Activated CD8-positive, alpha-beta memory T cell treated with anti-CD3 and anti-CD28 coated beads, Interleukin-2, amount 10 ng/mL, durations not matched to agents 7 days and 5 days (primary cell): Measurements from ENCODE around the gene ATP1A2. TPM values are rescaled to one million over a fixed set of nuclear protein-coding genes. Genes with fewer than 3 reads are reported as not detected.

Experiments used
- ATAC-seq: fragments of 150-1000 bp; cut with Tn5 transposase; one replicate; pipeline ENCODE4 v1.10.0; 2021; ENCODE audit warnings: moderate library complexity
- CTCF ChIA-PET: fragments of 350-600 bp; sonication (Branson Sonifier 250); formaldehyde crosslinking; loops from one replicate; lab custom pipeline; 2021; ENCODE audit warnings: antibody characterized with exemption; lab: Charles Lee
- DNase-seq: peaks from one replicate; pipeline ENCODE4 v3.0.0-alpha.2; 2020
- H3K27ac Mint-ChIP-seq: one replicate; pipeline ENCODE4 v1.8.0; 2021; ENCODE audit warnings: mild to moderate bottlenecking, mixed read lengths
- H3K27me3 Mint-ChIP-seq: one replicate; pipeline ENCODE4 v1.8.0; 2021; ENCODE audit warnings: mixed read lengths
- H3K36me3 Mint-ChIP-seq: one replicate; pipeline ENCODE4 v1.8.0; 2021; ENCODE audit warnings: mild to moderate bottlenecking, mixed read lengths
- H3K4me1 Mint-ChIP-seq: one replicate; pipeline ENCODE4 v1.8.0; 2021; ENCODE audit warnings: mixed read lengths
- H3K4me3 Mint-ChIP-seq: one replicate; pipeline ENCODE4 v1.8.0; 2021; ENCODE audit warnings: mild to moderate bottlenecking, moderate library complexity, mixed read lengths
- H3K9me3 Mint-ChIP-seq: one replicate; pipeline ENCODE4 v1.8.0; 2022; ENCODE audit warnings: low read depth, mixed read lengths
- total RNA-seq, 2 experiments: library from RNA; stranded (reverse); gene quantifications; one replicate each; pipeline ENCODE4 v1.2.3, GENCODE V29; 2021

The ATP1A2 gene
- total RNA-seq, 2 experiments from 2014 or later = not detected

DNA sequence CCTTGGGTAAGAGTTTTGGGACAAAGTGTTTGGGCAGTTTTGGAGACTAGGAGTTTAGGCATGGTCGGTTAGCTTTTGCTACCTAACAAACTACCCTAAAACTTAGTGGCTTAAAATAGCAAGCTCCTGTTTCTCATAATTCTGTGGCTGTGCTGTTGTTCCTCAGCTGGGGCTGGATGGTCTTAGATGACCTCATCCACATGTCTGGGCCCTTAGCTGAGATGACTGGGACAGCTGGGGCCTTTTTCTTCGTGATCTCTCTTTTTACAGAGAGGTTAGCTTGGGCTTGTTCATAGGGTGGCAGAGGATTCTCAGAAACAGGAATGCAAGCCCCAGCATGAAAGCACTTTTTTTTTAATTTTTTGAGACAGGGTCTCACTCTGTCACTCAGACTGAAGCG is 42.5 kb downstream of the ATP1A2 start:
- H3K4me3 Mint-ChIP-seq = no peak overlapping the region
- peaks cover 32% of the 10 kb centered on the region for H3K27me3 Mint-ChIP-seq
- no peaks in the 10 kb centered on the region for H3K9me3 Mint-ChIP-seq
- CTCF ChIA-PET = interaction anchor here (1.4 kb wide), 1 partner anchor 150 kb away, joined by 3 read pairs; no protein-coding TSS in a partner anchor
- H3K36me3 Mint-ChIP-seq = no peaks in the 10 kb centered on the region
- DNase-seq (no peak), ATAC-seq (no peak)
- H3K27ac Mint-ChIP-seq = no peak overlapping the region
- H3K4me1 Mint-ChIP-seq = peaks cover 5% of the 10 kb centered on the region

GRCh38 chr1:160158534-160158933 is 43.0 kb downstream of the ATP1A2 start:
- peaks cover 34% of the 10 kb centered on the region for H3K27me3 Mint-ChIP-seq
- CTCF ChIA-PET = interaction anchor here (1.4 kb wide), 1 partner anchor 151 kb away, joined by 3 read pairs; no protein-coding TSS in a partner anchor
- no peaks in the 10 kb centered on the region for H3K9me3 Mint-ChIP-seq
- H3K4me3 Mint-ChIP-seq = no peak overlapping the region
- H3K36me3 Mint-ChIP-seq = no peaks in the 10 kb centered on the region
- H3K4me1 Mint-ChIP-seq = peaks cover 8% of the 10 kb centered on the region
- no peak for ATAC-seq
- DNase-seq = no peak
- H3K27ac Mint-ChIP-seq = no peak overlapping the region

DNA sequence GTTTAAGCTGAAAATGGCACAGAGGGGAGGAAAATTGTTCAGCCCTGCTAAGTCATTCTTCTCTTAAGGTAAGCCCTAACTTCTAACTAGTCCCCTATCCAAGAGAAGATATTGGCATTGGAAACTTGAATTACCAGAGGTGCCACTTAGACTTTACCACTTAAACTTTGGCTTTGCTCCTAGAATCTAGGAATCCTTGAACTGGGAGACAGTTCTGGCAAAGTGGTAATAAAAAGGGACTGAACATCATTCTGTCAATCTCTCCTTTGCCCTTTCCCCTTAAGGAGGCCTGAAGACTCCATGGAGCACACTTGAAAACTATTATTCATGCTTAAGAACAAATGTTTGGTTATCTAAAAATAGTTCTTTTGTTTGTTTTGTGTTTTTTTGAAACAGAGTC is 44.3 kb downstream of the ATP1A2 start:
- Mint-ChIP-seq H3K4me3 (no peak overlapping the region), H3K27me3 (peaks cover 36% of the 10 kb centered on the region), H3K4me1 (peaks cover 9% of the 10 kb centered on the region), H3K36me3 (no peaks in the 10 kb centered on the region), H3K9me3 (no peaks in the 10 kb centered on the region), H3K27ac (no peak overlapping the region)
- no peak for DNase-seq
- CTCF ChIA-PET = interaction anchor here (0.9 to 1.9 kb wide), 2 partner anchors 92 to 132 kb away, joined by 3 to 4 read pairs; no protein-coding TSS in a partner anchor
- ATAC-seq = no peak

DNA sequence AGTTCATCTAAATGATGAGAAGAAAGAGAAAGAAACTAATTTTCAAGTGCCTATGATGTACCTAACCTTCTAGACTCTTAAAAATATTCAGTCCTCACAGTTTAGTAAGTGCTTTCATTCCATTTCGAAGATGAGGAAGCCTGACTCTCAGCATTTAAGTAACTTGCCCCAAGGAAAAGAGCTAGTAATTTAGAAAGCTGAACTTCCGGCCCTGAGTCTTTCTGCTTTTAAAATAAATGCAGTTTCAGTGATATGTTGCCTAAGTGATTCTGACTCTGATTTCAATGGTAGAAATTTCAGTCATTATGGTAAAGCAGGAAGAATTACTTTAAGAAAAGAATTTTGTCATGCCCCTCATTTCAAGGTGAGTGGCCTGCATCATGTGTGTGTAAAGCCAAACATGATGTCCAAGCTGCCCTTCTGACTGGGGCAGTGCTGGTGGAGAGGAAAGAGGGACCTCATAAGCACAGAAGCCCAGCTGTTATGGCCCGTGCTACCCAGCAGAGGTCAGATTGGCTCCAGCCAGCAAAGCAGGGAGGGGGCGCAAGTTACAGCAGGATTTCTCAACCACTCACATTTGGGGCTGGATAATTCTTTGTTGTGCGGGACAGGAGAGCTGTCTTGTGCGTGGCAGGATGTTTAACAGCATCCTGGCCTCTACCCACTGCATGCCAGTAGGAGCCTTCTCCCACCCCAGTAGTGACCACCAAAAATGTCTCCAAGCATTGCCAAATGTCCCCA is 46.6 kb downstream of the ATP1A2 start:
- Mint-ChIP-seq H3K9me3 (no peaks in the 10 kb centered on the region), H3K27me3 (peaks cover 48% of the 10 kb centered on the region), H3K27ac (no peak overlapping the region), H3K4me1 (peaks cover 19% of the 10 kb centered on the region), H3K4me3 (no peak overlapping the region), H3K36me3 (no peaks in the 10 kb centered on the region)
- DNase-seq (no peak), ATAC-seq (no peak)
- CTCF ChIA-PET = interaction anchor here (0.7 to 0.9 kb wide), 2 partner anchors 123 to 214 kb away, joined by 3 read pairs; partner anchors contain the start of gene PEX19

DNA sequence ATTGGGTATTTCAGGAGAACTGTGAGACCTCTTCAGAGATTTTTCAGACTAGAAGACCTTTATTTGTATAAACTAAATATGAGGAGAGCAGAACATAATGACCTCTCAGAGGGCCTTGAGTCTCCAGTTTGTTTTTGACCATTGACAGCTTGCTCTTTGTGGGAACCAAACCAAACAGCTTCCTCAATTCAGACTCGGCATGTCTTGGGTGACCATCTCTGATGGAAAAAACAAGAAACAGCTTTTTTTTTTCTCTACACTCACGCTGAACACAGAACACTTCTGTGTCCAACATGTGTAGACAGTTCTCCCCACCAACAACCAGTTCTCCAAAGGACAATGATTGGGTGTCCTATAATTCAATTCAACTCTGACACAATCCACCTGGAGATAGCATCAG is 47.4 kb downstream of the ATP1A2 start:
- CTCF ChIA-PET = interaction anchor here (0.8 kb wide), 1 partner anchor 89 kb away, joined by 3 read pairs; no protein-coding TSS in a partner anchor
- Mint-ChIP-seq H3K4me3 (no peak overlapping the region), H3K4me1 (peaks cover 19% of the 10 kb centered on the region), H3K27me3 (peaks cover 45% of the 10 kb centered on the region), H3K9me3 (no peaks in the 10 kb centered on the region), H3K36me3 (no peaks in the 10 kb centered on the region), H3K27ac (no peak overlapping the region)
- DNase-seq (no peak), ATAC-seq (no peak)

GRCh38 chr1:160163615-160164014 is 48.1 kb downstream of the ATP1A2 start:
- H3K4me3 Mint-ChIP-seq = no peak overlapping the region
- no peak overlapping the region for H3K27ac Mint-ChIP-seq
- H3K27me3 Mint-ChIP-seq = peaks cover 40% of the 10 kb centered on the region
- DNase-seq (no peak), ATAC-seq (no peak)
- CTCF ChIA-PET = no interaction called here
- H3K4me1 Mint-ChIP-seq = peaks cover 19% of the 10 kb centered on the region
- no peaks in the 10 kb centered on the region for H3K36me3 Mint-ChIP-seq
- no peaks in the 10 kb centered on the region for H3K9me3 Mint-ChIP-seq

GRCh38 chr1:160164121-160164520 is 48.6 kb downstream of the ATP1A2 start:
- DNase-seq (no peak), ATAC-seq (no peak)
- no peaks in the 10 kb centered on the region for H3K36me3 Mint-ChIP-seq
- no peaks in the 10 kb centered on the region for H3K9me3 Mint-ChIP-seq
- no peak overlapping the region for H3K4me3 Mint-ChIP-seq
- H3K4me1 Mint-ChIP-seq = peaks cover 20% of the 10 kb centered on the region
- H3K27ac Mint-ChIP-seq = no peak overlapping the region
- CTCF ChIA-PET = no interaction called here
- peaks cover 43% of the 10 kb centered on the region for H3K27me3 Mint-ChIP-seq

DNA sequence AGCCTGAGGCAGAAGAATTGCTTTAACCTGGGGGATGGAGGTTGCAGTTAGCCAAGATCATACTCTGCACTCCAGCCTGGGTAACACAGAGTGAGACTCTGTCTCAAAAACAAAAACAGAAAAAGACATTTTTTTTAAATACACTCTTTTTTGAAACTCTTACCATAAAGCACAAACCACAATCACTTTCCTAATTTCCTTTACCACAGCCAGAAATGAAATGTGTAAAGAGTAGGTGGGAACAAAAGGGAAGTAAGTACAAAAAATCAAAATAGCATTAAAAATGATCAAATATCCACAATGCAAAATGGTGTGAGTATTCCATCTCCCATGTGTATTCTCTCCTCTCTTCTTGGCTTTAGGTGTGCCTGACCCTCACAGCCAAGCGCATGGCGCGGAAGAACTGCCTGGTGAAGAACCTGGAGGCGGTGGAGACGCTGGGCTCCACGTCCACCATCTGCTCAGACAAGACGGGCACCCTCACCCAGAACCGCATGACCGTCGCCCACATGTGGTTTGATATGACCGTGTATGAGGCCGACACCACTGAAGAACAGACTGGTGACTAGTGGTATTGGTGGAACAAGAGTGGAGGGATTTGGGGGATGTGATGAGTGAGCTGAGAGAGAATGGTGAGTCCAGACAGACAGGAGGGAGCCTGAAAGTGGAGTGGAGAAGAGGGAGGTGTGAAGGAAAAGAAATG is 50.8 kb downstream of the ATP1A2 start:
- Mint-ChIP-seq H3K9me3 (no peaks in the 10 kb centered on the region), H3K4me1 (peaks cover 30% of the 10 kb centered on the region), H3K36me3 (no peaks in the 10 kb centered on the region), H3K27ac (no peak overlapping the region), H3K27me3 (peaks cover 49% of the 10 kb centered on the region), H3K4me3 (no peak overlapping the region)
- DNase-seq = no peak
- CTCF ChIA-PET = interaction anchor here (0.7 kb wide), 1 partner anchor 66 kb away, joined by 3 read pairs; no protein-coding TSS in a partner anchor
- no peak for ATAC-seq

- no peak overlapping the region for H3K4me3 Mint-ChIP-seq
- DNase-seq = no peak
- no peaks in the 10 kb centered on the region for H3K9me3 Mint-ChIP-seq
- CTCF ChIA-PET = interaction anchor here (0.7 kb wide), 1 partner anchor 66 kb away, joined by 3 read pairs; no protein-coding TSS in a partner anchor
- no peaks in the 10 kb centered on the region for H3K36me3 Mint-ChIP-seq
- peaks cover 50% of the 10 kb centered on the region for H3K27me3 Mint-ChIP-seq
- no peak for ATAC-seq
- no peak overlapping the region for H3K27ac Mint-ChIP-seq
- H3K4me1 Mint-ChIP-seq = peaks cover 28% of the 10 kb centered on the region
Observed at GRCh38 chr1:160167056-160167455, 51.5 kb downstream of the ATP1A2 start.

DNA sequence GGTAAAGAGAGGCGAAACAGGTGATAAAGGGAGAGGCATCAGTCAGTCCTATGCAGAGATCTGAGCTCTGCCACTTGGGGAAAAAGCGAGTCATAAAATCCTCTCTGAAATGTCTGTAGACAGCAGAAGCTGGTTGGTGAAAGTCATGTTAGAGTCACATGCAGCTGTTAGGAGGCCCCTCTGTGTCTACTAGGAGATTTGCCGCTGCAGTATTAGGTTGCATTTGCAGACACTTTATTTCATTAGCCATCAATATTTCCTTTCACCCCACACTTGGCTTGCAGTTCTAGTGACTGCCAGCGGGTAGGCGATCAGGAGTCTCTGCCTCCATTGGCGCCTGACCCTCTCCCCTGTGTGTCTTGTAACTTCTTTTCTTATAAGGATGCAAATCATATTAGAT is 52.0 kb downstream of the ATP1A2 start:
- no peaks in the 10 kb centered on the region for H3K9me3 Mint-ChIP-seq
- H3K4me1 Mint-ChIP-seq = peaks cover 25% of the 10 kb centered on the region
- no peak overlapping the region for H3K27ac Mint-ChIP-seq
- H3K4me3 Mint-ChIP-seq = no peak overlapping the region
- H3K27me3 Mint-ChIP-seq = peaks cover 53% of the 10 kb centered on the region
- DNase-seq = no peak
- no peaks in the 10 kb centered on the region for H3K36me3 Mint-ChIP-seq
- no peak for ATAC-seq
- CTCF ChIA-PET = no interaction called here

GRCh38 chr1:160168016-160168415 is 52.5 kb downstream of the ATP1A2 start:
- DNase-seq (no peak), ATAC-seq (no peak)
- no peaks in the 10 kb centered on the region for H3K9me3 Mint-ChIP-seq
- peaks cover 57% of the 10 kb centered on the region for H3K27me3 Mint-ChIP-seq
- no peak overlapping the region for H3K27ac Mint-ChIP-seq
- no peak overlapping the region for H3K4me3 Mint-ChIP-seq
- CTCF ChIA-PET = interaction anchor here (1.5 to 1.8 kb wide), 2 partner anchors 82 to 84 kb away, joined by 5 to 7 read pairs; no protein-coding TSS in a partner anchor
- no peaks in the 10 kb centered on the region for H3K36me3 Mint-ChIP-seq
- peaks cover 25% of the 10 kb centered on the region for H3K4me1 Mint-ChIP-seq

GRCh38 chr1:160168609-160169369 is 53.2 kb downstream of the ATP1A2 start:
- CTCF ChIA-PET = interaction anchor here (0.9 to 1.8 kb wide), 8 partner anchors 8 to 208 kb away, joined by 3 to 7 read pairs (median 3); partner anchors contain the start of gene CASQ1
- ATAC-seq = no peak
- Mint-ChIP-seq H3K4me1 (peaks cover 21% of the 10 kb centered on the region), H3K9me3 (no peaks in the 10 kb centered on the region), H3K4me3 (no peak overlapping the region), H3K27me3 (peaks cover 59% of the 10 kb centered on the region), H3K27ac (no peak overlapping the region), H3K36me3 (no peaks in the 10 kb centered on the region)
- DNase-seq = no peak
